ENCODE data around the gene VSNL1.

The VSNL1 gene

DNA sequence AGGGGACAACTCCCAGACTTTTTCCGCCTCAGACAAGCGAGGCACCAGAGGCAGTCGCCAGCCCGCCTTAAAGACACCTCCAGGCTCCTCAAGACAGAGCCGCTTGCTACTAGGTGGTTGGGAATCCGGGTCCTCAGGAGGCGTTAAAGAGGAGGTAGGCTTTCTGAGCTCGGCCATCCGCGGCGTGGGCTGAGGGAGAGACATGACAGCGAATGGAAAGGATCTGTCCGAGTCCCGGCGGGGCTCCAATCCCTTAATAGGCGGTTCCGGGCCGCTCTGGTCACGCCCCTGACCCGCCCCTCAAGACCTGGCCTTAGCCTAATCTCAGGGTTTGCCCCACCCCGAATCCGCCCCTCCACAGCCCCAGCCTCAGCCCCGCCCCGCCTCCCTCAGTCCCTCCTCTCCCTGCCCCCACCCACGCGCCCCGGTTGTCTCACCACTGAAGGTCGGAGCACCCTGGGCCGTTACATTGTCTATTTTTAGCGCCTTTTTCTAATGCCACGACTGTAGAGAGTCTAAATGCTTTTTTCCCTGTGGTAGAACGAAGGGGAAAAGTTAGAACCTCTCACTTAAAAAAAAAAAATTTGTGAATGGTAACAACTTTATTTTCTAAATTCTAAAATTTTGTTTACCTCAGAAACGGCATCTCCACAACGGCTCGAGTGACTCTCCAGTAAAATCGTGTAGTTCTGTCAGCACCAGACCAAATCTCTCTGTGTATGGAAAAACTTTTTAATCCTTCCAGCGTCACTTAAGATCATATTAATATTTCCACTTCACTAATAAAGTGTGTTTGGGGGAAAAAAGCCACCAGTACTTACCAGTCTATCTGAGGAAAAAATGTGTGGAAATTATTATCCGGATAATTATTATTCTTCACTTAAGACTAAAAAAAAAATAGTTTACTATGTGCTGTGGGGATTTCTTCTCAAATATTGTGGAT, 22.0 kb upstream of the VSNL1 start, which contains the start of gene RAD51AP2:
TSS of gene RAD51AP2 (minus strand) at position 229 of the 943 bp plus-strand sequence. CDS start at position 204, 25 bp downstream.
- TF ChIP-seq, protein P1, sequence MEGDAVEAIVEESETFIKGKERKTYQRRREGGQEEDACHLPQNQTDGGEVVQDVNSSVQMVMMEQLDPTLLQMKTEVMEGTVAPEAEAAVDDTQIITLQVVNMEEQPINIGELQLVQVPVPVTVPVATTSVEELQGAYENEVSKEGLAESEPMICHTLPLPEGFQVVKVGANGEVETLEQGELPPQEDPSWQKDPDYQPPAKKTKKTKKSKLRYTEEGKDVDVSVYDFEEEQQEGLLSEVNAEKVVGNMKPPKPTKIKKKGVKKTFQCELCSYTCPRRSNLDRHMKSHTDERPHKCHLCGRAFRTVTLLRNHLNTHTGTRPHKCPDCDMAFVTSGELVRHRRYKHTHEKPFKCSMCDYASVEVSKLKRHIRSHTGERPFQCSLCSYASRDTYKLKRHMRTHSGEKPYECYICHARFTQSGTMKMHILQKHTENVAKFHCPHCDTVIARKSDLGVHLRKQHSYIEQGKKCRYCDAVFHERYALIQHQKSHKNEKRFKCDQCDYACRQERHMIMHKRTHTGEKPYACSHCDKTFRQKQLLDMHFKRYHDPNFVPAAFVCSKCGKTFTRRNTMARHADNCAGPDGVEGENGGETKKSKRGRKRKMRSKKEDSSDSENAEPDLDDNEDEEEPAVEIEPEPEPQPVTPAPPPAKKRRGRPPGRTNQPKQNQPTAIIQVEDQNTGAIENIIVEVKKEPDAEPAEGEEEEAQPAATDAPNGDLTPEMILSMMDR (IDR thresholded peaks at IDR 0.05; ENCODE audit: control insufficient read depth, insufficient read depth, low read depth, low read length, missing control alignments): no peak
- DNase-seq (ENCODE audit: low read depth): peak; percentile 61
- peak within 1 kb of the TSS; percentile 63 for H3K4me3 ChIP-seq (ENCODE audit: control insufficient read depth, low read depth, low read length)

GRCh38 chr2:17519486-17519885, 21.0 kb upstream of the VSNL1 start:
- no peak for DNase-seq (ENCODE audit: low read depth)
- TF ChIP-seq, protein P1 (IDR thresholded peaks at IDR 0.05; ENCODE audit: control insufficient read depth, insufficient read depth, low read depth, low read length, missing control alignments): no peak
- H3K4me3 ChIP-seq (ENCODE audit: control insufficient read depth, low read depth, low read length): no peak overlapping the region

GRCh38 chr2:17520761-17521160, 19.7 kb upstream of the VSNL1 start:
- TF ChIP-seq, protein P1 (IDR thresholded peaks at IDR 0.05; ENCODE audit: control insufficient read depth, insufficient read depth, low read depth, low read length, missing control alignments): no peak

DNA sequence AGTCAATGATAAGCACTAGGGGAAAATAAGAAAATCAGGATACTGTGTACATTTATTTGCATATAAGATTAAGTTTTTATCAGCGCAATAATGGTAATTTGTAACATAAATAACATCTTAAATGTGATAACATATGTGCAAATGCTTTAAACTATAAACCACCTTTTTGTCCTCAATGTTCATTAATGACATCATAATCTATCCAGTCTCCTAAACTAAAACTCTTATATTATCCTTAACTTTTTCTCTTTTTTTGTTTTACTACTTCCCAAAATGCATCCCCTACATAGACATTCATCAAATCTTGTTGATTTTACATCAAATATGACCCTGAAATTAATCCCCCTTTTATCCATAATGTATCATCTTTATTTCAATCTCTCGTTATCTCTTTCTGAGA, 18.9 kb upstream of the VSNL1 start:
- TF ChIP-seq, protein P1 (IDR thresholded peaks at IDR 0.05; ENCODE audit: control insufficient read depth, insufficient read depth, low read depth, low read length, missing control alignments): no peak
- H3K4me3 ChIP-seq (ENCODE audit: control insufficient read depth, low read depth, low read length): no peak overlapping the region
- no peak for DNase-seq (ENCODE audit: low read depth)

More at GRCh38 chr2:17520761-17521160, 19.7 kb upstream of the VSNL1 start:
- no peak for DNase-seq (ENCODE audit: low read depth)
- no peak overlapping the region for H3K4me3 ChIP-seq (ENCODE audit: control insufficient read depth, low read depth, low read length)

- TF ChIP-seq, protein P1 (IDR thresholded peaks at IDR 0.05; ENCODE audit: control insufficient read depth, insufficient read depth, low read depth, low read length, missing control alignments): no peak
- H3K4me3 ChIP-seq (ENCODE audit: control insufficient read depth, low read depth, low read length): no peak overlapping the region
- DNase-seq (ENCODE audit: low read depth): no peak
Observed at GRCh38 chr2:17522303-17522702, 18.2 kb upstream of the VSNL1 start.

GRCh38 chr2:17529771-17530170, 10.7 kb upstream of the VSNL1 start:
- TF ChIP-seq, protein P1 (IDR thresholded peaks at IDR 0.05; ENCODE audit: control insufficient read depth, insufficient read depth, low read depth, low read length, missing control alignments): no peak
- no peak overlapping the region for H3K4me3 ChIP-seq (ENCODE audit: control insufficient read depth, low read depth, low read length)
- no peak for DNase-seq (ENCODE audit: low read depth)

Measured in AG09309 (cell line).